ENCODE data around the gene GRIN2C.

GRCh38 chr17:74803971-74804370, 55.7 kb downstream of the GRIN2C start:
- TF ChIP-seq POLR2AphosphoS5 (IDR thresholded peaks at IDR 0.05; ENCODE audit: borderline replicate concordance, low read depth, low read length): no peak
- TF ChIP-seq EZH2 (IDR thresholded peaks at IDR 0.05): no peak
- no peak for TF ChIP-seq FOXP2 (optimal IDR thresholded peaks at IDR 0.05; ENCODE audit: control extremely low read depth, extremely low read length, insufficient read depth)

Data from SK-N-MC (cell line).